ENCODE data around the gene TSC1.

TSC1 gene

GRCh38 chr9:132888151-132888550, 56.3 kb downstream of the TSC1 start:
- DNase-seq (ENCODE audit: low spot score) = no peak

GRCh38 chr9:132887181-132888120, 57.0 kb downstream of the TSC1 start:
- DNase-seq (ENCODE audit: low spot score) = no peak

- DNase-seq (ENCODE audit: low spot score) = no peak
Measured at GRCh38 chr9:132886334-132886725, 58.1 kb downstream of the TSC1 start.

GRCh38 chr9:132885720-132886333, 58.6 kb downstream of the TSC1 start:
- DNase-seq (ENCODE audit: low spot score) = no peak

GRCh38 chr9:132883349-132884294, 60.8 kb downstream of the TSC1 start:
- DNase-seq (ENCODE audit: low spot score) = no peak

- DNase-seq (ENCODE audit: low spot score) = no peak
Measured at GRCh38 chr9:132882616-132883015, 61.8 kb downstream of the TSC1 start.

- DNase-seq (ENCODE audit: low spot score) = no peak
Measured at GRCh38 chr9:132881826-132882225, 62.6 kb downstream of the TSC1 start.

GRCh38 chr9:132880324-132880661, 64.1 kb downstream of the TSC1 start:
- no peak for DNase-seq (ENCODE audit: low spot score)

- no peak for DNase-seq (ENCODE audit: low spot score)
Measured at GRCh38 chr9:132879457-132880323, 64.7 kb downstream of the TSC1 start.

GRCh38 chr9:132878695-132879456, 65.5 kb downstream of the TSC1 start, which contains the start of gene SPACA9:
SPACA9 (plus strand) TSS chr9:132878898; CDS start chr9:132883948, 5,050 bp downstream.
- DNase-seq (ENCODE audit: low spot score) = peak; percentile 49

GRCh38 chr9:132877824-132878694, 66.4 kb downstream of the TSC1 start, which contains the start of gene AK8:
AK8 (minus strand) TSS chr9:132878284; CDS start chr9:132878255, 29 bp downstream.
- DNase-seq (ENCODE audit: low spot score) = peak; percentile 90

- DNase-seq (ENCODE audit: low spot score) = no peak
Measured at GRCh38 chr9:132877458-132877823, 67.0 kb downstream of the TSC1 start.

- no peak for DNase-seq (ENCODE audit: low spot score)
Measured at GRCh38 chr9:132876849-132877248, 67.6 kb downstream of the TSC1 start.

- no peak for DNase-seq (ENCODE audit: low spot score)
Measured at GRCh38 chr9:132875159-132875558, 69.3 kb downstream of the TSC1 start.

- DNase-seq (ENCODE audit: low spot score) = no peak
Measured at GRCh38 chr9:132873403-132873802, 71.0 kb downstream of the TSC1 start.

GRCh38 chr9:132869266-132869665, 75.2 kb downstream of the TSC1 start:
- no peak for DNase-seq (ENCODE audit: low spot score)

- no peak for DNase-seq (ENCODE audit: low spot score)
Measured at GRCh38 chr9:132866898-132867297, 77.5 kb downstream of the TSC1 start.

- DNase-seq (ENCODE audit: low spot score) = no peak
Measured at GRCh38 chr9:132864691-132865090, 79.7 kb downstream of the TSC1 start.

GRCh38 chr9:132864277-132864676, 80.1 kb downstream of the TSC1 start:
- DNase-seq (ENCODE audit: low spot score) = no peak
